ENCODE data around the gene HHAT.

HHAT gene

DNA sequence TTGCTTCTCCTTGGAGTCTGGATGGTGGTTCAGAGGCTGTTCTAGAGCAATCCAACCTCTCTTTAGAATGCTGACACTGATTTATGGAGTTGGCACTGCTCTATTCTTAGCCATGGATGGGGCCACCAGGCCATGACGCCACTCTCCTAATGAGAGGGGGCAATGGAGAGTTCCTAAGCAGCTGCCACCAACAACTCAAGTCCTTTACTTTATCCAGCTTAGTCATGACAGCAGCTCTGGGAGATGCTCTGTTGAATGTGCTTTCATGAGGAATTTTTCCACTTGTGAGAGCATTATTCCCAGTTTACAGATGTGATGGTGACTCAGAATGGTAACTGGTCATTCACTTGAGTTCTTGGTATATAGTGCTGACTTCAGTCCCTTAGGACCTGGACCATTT lies 366.3 kb downstream of the HHAT start:
- peak; percentile 30 for DNase-seq

DNA sequence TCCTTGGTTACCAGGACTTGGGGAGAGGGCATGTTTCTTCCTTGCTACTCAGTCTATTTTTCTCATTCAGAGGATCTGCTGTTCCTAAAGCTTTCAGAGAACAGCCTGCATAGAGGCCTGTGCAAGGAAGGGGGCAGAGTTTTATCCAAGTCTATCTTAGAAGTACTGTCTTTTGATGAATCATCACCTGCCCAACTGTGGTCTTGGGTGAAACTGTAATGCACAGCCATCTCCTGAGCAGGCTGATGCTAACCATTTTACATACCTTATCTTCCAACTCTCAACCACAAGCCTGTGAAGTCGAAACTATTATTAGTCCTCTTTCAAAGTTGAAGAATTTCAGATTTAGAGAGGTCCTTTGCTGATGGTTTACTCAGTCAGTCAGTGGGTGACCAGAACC lies 368.0 kb downstream of the HHAT start:
- peak; percentile 69 for DNase-seq

DNA sequence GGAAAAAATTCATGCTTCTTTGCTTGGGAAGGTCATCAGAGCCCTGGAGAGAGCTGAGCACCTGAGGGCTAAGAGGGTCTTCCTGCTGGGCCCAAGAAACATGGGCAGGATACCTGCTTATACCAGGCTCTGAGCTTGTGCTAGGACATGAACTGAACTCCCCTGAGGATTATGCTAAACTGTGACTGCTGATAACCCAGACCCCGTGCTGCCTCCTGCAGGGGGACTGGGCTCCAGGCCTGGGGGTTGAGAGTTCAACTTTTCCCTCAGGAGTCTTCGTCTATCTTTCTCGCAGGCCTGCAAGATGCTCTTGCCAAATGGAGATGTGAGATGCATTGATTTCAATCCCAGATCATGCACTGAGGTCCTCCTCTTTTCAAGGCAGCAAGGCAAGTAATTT lies 368.5 kb downstream of the HHAT start:
- no peak for DNase-seq

GRCh38 chr1:210698661-210699060 lies 370.0 kb downstream of the HHAT start:
- DNase-seq: no peak

- DNase-seq: no peak
These were observed 371.4 kb downstream of the HHAT start for GRCh38 chr1:210700083-210700482.

- DNase-seq: no peak
These were observed 371.8 kb downstream of the HHAT start for GRCh38 chr1:210700511-210700910.

- DNase-seq: no peak
These were observed 373.8 kb downstream of the HHAT start for GRCh38 chr1:210702506-210702905.

DNA sequence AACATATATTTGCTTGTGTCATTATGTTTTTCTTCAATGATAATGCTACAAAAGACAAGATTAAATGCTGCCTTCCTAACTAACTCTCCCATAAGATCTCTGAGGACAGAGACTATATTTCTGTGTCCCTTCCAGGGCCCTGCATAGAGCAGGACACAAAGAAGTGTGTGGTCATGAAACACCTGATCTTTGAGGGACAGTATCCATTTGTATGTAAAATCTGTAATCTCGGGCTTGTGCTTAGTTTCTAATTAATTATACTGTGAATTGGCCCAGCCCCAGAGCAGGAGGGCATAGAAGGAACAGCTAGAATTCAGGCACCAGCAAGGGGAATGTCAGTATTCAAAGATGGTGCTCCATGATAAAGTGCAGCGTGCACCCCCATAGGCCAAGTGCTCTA lies 374.9 kb downstream of the HHAT start:
- DNase-seq: no peak

- DNase-seq: no peak
These were observed 376.4 kb downstream of the HHAT start for GRCh38 chr1:210705086-210705485.

DNA sequence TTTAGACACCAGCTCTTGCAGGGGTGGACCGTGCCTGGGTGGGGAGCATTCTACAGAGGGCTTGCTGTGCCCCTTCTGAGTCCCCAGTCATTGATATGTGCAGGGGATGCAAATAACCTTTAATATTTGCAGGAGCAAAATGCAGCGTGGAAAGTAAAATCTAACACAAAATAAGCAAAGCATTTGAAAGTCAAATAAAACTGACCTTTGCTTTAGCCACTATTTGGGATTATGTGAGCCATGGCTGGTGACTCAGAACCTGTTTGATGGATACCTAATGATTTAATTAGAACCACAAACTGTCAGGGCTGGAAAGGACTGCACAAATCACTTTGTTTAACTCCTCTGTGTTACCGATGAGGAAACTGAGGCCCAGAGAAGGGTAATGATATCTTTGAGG lies 377.5 kb downstream of the HHAT start:
- DNase-seq: no peak

- no peak for DNase-seq
These were observed 378.9 kb downstream of the HHAT start for GRCh38 chr1:210707300-210708240.

DNA sequence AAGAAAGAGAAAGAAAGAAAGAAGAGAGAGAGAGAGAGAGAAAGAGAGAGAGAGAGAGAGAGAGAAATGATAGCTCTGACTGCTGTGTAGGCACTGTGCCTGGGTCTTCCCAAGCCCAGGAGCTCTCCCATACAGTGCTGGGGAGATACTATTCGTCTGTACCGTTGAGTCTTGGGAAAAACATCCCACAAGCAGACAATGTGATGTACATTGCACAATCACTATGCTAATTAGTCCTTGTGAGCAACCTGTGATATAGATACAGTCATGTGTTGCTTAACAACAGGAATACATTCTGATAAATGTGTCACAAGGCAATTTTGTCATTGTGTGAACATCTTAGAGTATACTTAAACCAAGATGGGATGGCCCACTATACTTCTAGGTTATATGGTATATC lies 381.0 kb downstream of the HHAT start:
- DNase-seq: no peak

GRCh38 chr1:210711825-210712612 lies 383.3 kb downstream of the HHAT start:
- no peak for DNase-seq

DNA sequence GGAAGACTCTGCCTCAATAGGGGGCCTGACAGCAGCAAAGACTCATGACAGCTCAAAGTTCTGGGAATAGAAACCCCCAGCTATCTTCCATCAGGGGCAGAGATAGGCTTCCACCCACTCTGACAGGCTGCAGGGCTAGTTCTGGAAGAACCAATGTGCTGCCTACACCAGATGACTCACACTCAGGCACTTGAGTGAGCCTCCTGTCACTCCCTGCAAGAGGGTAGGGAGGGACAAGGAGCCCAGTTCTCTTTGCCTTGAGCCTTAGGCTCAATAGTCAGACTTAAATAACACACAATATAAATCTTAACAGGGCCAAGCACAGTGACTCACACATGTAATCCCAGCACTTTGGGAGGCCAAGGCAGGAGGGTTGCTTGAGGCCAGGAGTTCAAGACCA lies 386.4 kb downstream of the HHAT start:
- no peak for DNase-seq

- DNase-seq: no peak
These were observed 393.8 kb downstream of the HHAT start for GRCh38 chr1:210722410-210723081.

GRCh38 chr1:210723646-210724045 lies 394.9 kb downstream of the HHAT start:
- DNase-seq: no peak

DNA sequence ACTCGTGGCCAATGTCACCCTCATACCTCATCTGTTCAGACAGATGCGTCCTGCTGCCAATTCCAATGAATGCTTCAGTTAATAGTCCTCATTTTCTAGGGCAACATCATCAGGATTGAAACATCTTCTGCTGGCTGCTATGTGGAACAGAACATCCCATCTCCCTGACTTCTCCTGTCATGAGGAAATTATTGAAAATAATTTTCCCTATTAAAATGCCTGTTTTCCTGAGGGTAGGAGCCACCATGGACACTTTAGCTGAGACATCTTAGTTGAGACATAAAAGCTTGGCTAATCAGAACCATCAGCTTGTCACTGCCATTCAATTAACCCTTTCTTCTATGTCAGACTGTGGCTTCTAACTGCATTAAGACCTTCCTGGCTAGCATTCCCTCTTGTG lies 396.1 kb downstream of the HHAT start:
- no peak for DNase-seq

All from fibroblast of upper back skin (primary cell).